ENCODE measurements around the gene FAAH2.
A peak's percentile ranks its signal among the peaks of the same experiment; 100 is the strongest.
"Not testable (repeated sequence)": the region's sequence is repeated elsewhere in the genome, so short reads cannot be mapped to it uniquely, and the experiment has no call there.

Gene FAAH2

GRCh38 chrX:57380026-57380796, 93.7 kb downstream of the FAAH2 start:
- DNase-seq, result no peak

- DNase-seq, result not testable (repeated sequence)
These were observed 107.7 kb downstream of the FAAH2 start for GRCh38 chrX:57394162-57394561.

GRCh38 chrX:57403191-57403590, 116.7 kb downstream of the FAAH2 start:
- not testable (repeated sequence) for DNase-seq

- no peak for DNase-seq
These were observed 119.6 kb downstream of the FAAH2 start for GRCh38 chrX:57406149-57406548.

GRCh38 chrX:57417827-57418226, 131.3 kb downstream of the FAAH2 start:
- no peak for DNase-seq

GRCh38 chrX:57422289-57422688, 135.8 kb downstream of the FAAH2 start:
- DNase-seq, result no peak

- no peak for DNase-seq
These were observed 136.3 kb downstream of the FAAH2 start for GRCh38 chrX:57422790-57423189.

GRCh38 chrX:57445076-57445475, 158.6 kb downstream of the FAAH2 start:
- no peak for DNase-seq

GRCh38 chrX:57445832-57446231, 159.3 kb downstream of the FAAH2 start:
- no peak for DNase-seq

GRCh38 chrX:57447856-57448255, 161.3 kb downstream of the FAAH2 start:
- no peak for DNase-seq

- no peak for DNase-seq
These were observed 165.0 kb downstream of the FAAH2 start for GRCh38 chrX:57451426-57452020.

GRCh38 chrX:57453901-57454300, 167.4 kb downstream of the FAAH2 start:
- no peak for DNase-seq

- no peak for DNase-seq
These were observed 195.0 kb downstream of the FAAH2 start for GRCh38 chrX:57481514-57481913.

GRCh38 chrX:57516491-57516890, 230.0 kb downstream of the FAAH2 start:
- no peak for DNase-seq

GRCh38 chrX:57519578-57520118, 233.1 kb downstream of the FAAH2 start:
- DNase-seq, result no peak

GRCh38 chrX:57528670-57529255, 242.3 kb downstream of the FAAH2 start:
- DNase-seq, result peak; percentile 0

Measured in fibroblast of skin of scalp (primary cell).